MM.1S (cell line): ENCODE results near the gene MLPH.

ENCODE experiments used
- EZH2 ChIP-seq: fragments of 300-600 bp; sonication (generic); optimal IDR thresholded peaks from 2 replicates; pipeline ENCODE3; 2017; ENCODE audit warnings: low read depth, mild to moderate bottlenecking, antibody characterized with exemption, low read length, mixed read lengths
- TF ChIP-seq, protein P1 (sequence below): fragments of 300-600 bp; sonication (generic); IDR thresholded peaks from 2 replicates; pipeline ENCODE4 v1.5.1; 2016; ENCODE audit warnings: antibody characterized with exemption, low read length, mixed read lengths

DNA sequence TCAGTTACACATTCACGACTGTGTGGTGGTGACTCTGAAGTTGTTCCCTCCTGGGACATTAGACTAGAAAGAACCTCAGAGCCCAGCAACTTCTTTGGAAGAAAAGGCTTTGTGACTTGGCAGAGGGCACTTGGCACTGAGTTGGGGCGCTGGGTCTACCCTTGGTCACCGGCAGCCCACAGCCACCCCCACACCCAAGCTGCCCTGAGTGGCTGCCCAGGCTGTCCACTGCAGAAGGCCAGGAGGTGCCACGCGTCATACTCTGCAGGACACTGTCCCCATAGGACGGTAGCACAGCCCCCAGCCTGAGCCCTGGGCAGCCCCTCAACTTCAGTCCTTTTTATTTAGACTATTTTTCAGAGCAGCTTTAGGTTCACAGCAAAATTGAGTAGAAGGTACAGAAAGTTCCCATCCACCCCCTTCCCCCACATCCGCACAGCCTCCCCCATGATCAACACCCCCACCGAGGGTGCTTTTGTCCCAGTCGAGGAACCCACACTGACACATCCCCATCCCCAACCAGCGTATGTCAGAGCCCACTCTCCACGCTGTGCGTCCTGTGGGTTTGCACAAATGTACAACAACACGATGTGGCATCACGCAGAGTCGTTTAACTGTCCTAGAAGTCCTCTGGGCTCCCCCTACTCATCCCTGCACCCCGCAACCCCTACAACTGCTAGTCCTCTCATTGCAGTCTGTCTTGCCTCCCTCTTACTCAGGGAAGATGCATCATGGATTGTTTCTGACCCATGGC is 80.4 kb downstream of the MLPH start:
- TF ChIP-seq, protein P1, sequence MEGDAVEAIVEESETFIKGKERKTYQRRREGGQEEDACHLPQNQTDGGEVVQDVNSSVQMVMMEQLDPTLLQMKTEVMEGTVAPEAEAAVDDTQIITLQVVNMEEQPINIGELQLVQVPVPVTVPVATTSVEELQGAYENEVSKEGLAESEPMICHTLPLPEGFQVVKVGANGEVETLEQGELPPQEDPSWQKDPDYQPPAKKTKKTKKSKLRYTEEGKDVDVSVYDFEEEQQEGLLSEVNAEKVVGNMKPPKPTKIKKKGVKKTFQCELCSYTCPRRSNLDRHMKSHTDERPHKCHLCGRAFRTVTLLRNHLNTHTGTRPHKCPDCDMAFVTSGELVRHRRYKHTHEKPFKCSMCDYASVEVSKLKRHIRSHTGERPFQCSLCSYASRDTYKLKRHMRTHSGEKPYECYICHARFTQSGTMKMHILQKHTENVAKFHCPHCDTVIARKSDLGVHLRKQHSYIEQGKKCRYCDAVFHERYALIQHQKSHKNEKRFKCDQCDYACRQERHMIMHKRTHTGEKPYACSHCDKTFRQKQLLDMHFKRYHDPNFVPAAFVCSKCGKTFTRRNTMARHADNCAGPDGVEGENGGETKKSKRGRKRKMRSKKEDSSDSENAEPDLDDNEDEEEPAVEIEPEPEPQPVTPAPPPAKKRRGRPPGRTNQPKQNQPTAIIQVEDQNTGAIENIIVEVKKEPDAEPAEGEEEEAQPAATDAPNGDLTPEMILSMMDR: no peak
- TF ChIP-seq EZH2: no peak
